ENCODE measurements around the gene LTBP2.

The LTBP2 gene

DNA sequence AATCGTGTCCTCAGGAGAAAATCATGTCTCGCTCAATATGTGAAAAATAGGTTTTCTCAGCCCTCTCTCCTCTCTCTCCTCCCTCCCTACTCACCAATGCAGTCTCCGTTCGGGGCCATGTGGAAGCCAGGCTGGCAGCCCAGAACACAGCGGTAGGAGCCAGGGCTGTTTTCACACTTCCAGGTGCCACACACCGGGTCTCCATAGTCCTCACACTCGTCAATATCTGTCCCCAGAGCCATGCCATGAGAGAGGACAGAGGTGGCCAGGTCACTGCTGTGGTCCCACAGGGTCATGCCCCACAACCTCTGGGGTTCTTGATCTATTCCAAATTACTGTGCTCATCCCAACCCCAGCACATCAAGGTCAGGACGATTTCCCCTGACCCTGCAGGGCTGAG lies 105.0 kb downstream of the LTBP2 start:
- no peak for DNase-seq (ENCODE audit: low read depth in 2 of 2)

DNA sequence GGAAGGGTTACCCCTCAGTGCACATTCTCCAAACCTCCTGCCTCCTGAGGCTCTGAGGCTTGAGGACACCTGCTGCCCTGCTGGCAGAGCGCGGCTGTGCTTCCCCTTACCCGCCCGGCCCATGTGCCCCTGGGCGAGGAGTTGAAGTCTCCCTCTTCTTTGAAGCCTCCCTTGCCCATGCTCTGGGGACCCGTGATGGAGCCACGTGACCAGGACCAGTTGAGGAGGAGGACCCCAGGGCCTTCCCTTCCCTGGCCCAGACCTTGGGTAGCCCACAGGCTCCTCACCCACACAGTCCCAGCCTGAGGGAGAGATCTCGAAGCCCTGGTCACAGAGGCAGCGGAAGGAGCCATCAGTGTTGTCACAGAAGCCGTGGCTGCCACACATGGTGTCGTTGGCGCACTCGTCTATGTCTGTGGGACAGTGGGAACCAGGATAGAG lies 105.6 kb downstream of the LTBP2 start:
- no peak for DNase-seq (ENCODE audit: low read depth in 2 of 2)

DNA sequence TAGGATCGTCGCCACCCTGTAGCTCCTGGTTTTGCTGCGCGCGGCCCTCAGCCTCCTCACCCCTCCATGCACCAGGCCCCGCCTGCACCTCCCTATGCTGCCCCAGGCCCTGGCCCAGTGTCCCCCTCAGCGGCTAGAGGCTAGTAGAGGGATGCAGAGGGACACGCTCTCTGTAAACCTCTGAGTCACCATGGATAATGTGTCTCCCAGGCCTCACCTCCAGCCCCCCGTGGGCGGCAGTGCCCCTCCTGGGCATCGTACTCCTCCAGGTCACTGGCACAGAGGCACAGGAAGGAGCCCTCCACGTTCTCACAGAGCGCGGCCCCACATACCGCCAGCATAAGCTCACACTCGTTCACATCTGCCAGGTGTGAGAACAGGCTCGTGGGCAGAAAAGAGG lies 106.2 kb downstream of the LTBP2 start:
- DNase-seq (ENCODE audit: low read depth in 2 of 2), result no peak

DNA sequence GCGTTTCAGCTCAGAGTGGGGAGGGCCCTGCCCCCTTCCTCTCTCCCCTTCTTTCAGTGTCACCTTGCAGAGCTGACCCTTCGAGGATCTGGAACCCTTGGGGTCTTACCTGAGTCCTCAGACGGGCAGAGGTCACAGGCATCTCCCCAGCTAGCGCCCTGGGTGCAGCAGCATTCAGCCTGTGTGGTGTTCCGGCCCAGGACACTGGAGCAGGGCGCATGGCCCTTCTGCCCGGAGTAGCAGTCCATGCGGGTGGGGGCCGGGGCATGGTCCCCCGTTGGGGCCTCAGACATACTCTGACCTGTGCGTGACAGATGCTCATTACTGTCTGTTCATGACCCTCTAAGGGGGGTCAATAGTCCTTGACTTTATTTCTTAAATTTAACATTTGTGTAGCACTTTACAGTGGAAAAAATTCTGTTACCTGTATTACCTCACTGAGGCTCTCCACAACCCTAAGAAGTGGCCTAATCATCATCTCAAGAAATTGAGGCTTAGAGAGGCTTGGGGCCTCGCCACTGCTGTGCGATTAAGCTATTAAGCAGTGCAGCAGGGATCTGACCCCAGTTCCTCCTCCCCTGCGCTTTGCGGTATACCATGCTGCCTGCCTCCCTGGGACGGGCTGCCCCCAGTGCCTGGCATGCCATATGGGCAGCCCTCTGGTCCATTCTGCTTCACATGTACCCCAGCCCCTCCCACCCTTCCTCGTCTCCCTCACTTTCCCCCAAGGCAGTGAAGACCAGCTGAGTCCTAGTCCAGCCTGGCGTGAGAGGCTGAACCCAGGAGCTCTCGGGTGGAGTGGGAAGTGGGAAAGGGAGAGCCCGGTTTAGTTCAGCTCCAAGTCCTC lies 106.9 kb downstream of the LTBP2 start:
- DNase-seq (ENCODE audit: low read depth in 2 of 2), result no peak

DNA sequence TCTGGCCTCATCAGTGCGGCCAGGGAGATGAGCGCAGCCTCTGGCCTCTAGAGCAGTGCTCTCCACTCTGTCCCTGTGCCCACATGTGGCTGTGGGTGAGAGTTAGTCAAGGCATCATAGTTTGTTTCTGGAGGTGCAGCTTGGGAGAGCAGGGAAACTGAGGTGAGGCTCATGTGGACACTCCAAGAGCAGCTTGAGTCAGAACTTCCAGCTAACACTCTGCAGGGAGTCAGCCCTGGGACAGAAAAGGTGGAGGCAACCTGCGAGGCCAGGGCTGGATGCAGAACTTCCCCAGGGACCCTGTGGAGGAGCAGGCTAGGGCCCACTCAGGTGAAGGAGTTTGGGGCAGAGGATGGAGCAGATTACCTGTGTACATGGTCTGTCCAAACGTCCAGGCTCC lies 107.6 kb downstream of the LTBP2 start:
- DNase-seq (ENCODE audit: low read depth in 2 of 2), result no peak

DNA sequence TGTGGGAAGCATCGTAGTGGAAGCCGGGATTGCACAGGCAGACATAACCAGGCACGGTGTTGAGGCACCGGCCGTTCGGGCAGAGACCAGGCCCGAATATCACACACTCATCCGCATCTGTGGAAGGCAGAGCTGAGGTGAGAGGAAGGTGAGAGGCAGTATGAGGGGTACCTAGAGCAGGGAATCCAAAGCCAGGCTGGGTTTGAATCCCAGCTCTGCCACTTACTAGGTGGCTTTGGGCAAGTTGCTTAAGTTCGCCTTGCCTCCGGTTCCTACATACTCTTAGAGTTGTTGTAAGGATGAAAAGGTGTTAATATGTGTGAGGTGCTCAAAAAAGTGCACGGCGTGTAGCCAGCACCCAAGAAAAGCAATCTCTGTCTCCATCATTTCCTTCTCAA lies 108.1 kb downstream of the LTBP2 start:
- DNase-seq (ENCODE audit: low read depth in 2 of 2), result no peak

DNA sequence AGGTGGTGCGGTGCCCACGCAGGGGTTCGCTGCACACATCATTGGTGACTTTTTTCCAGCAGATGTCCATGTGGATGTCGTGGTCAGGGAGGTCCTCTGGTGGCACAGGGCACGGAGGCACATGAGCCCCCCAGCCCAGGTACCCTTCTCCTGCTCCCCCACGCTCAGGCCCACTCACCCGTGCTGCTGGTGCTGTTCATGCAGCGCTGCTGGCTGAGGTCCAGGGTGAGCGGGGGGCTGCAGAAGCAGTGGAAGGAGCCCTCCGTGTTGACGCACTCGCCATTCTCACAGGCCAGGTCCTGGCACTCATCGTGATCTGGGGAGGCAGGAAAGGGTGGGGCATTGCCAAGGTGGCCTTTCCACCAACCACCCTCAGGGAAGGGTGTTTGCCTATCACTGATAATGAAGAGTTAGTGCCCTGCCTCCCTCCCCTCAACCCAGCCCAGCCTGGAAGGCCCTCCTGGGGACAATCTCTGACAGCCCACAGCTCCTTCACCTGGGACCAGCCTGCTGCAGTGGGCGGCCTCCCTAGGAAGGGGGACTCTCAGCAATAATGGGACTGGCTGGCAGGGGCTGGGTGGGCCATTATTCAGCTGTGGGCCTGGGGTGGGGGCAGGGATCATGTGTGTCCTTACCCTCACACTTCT lies 108.6 kb downstream of the LTBP2 start:
- DNase-seq (ENCODE audit: low read depth in 2 of 2), result no peak

DNA sequence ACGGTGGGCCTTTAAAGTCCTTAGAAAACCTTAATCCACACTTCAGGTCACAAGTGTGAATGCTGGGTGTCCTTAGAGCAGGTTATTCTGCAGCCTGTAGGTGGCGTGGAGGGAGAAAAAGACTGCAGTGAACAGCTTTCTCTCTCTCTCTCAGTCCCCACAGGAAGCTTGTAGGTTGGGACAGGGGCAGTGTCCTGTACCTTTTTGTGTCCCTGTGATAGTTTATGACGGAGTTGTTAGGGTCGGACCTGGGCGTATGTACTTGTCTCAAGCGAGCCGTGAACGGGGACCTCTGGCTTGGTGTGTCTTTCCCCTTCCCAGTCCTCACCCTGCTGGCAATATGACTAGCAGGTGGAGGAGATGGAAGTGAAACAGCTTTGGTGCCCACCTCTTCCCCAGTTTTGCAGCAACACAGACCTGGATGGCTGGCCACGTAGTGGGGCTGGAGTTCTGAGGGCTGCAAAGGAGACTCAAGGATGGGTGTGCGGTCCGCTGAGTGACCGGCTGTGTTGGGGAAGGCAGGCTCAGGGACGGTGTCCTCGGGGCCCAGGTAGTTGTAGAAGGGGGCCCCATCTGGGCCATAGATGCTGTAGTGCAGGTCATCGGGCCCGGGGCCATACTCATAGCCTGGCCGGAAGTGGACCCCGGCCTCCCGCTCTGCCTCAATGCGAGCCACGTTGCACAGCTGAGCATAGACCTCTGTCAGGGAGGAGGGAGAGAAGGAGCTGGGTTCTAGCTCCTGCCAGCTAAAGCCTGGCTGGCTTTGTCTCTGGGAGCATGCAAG lies 109.6 kb downstream of the LTBP2 start:
- no peak for DNase-seq (ENCODE audit: low read depth in 2 of 2)

DNA sequence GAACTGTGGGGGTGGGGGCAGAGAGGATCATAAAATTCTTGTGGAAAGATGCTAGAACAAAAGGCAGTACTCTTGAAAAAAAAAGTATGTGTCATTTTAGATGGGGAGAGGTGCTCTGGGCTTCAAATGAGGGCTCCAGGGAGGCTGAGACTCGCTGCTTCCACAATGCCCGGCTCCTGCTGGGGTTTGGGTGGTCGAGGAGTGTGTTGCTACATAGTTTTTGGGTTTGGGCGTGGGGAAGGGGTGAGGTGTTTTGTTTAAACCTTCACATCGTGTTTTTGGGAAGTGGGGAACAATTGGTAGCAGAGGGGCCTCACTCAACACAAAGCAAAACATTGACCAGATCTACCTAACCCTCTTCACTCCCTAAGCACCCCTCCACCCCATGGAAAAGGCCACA lies 110.3 kb downstream of the LTBP2 start:
- DNase-seq (ENCODE audit: low read depth in 2 of 2), result no peak

DNA sequence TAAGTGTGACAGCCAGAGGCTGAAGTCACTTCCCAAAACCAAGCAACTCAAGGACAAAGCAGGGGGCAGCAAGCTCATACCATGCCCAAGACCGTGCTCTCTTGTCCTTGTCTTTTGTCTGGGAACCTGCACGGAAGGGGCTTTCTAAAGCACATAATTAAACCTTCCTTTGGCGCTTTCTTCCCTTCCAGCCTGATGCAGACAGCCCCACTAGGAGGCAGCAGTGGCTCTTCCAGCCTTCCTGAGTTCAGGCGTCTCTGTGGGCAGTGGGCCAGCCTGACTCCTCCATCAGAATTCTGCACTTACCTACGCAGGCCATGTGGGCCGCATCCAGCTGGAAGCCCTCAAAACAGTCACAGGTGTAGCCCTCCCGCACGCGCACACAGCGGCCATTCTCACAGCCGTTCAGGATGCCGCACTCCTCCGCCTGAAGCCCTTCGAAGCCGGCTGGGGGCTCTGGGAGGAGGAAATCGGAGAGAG lies 110.9 kb downstream of the LTBP2 start:
- DNase-seq (ENCODE audit: low read depth in 2 of 2), result no peak

DNA sequence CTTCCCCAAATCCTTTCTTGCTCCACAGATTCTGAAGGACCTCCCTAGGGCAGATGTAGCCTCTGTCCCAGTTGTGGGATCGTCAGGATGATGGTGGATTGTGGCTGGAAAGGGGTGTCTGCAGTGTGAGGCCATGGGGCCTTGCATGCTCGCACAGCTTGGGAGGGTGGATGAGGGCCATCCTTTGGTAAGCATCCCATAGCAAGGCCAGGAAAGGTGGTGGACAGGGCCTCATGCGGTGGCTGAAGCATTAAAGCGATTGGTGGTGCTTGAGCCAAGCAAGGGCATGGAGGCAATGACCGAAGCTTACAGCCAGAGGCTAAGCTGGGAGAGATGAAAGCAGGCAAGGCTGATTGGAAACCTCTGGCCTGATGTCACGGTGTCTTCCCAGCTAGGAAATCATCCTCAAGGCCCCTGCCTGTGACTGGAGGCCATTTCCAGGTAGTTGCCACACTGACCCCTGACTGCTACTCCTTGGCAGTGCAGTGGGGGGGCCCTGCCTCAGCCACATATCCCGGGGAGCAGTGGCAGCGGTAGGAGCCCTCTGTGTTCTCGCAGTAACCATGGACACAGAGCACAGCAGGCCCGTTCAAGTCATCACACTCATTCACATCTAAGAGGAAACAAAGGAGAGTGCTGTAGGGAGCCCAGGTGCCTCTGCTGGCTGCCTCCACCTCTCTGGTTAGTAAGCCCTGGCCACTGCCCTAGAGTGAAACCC lies 111.5 kb downstream of the LTBP2 start:
- no peak for DNase-seq (ENCODE audit: low read depth in 2 of 2)

DNA sequence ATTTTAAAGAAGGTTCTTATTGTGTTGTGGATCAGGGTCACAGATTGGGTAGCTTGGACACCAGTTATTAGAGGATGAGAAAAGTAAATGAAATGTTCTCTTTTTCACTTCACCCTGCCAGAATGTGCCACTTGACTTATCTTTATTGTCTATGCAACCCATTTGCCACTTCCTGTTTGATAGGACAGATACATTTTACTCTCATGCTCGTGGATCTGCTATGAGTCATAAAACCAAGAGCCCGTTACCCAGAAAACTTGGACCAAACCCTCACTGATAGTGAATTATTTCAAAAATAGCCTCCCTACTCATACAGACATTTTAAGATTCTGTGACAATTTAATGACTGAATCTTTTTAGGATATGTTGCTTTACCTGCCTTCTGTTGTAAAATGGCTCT lies 116.7 kb downstream of the LTBP2 start:
- no peak for DNase-seq (ENCODE audit: low read depth in 2 of 2)

DNA sequence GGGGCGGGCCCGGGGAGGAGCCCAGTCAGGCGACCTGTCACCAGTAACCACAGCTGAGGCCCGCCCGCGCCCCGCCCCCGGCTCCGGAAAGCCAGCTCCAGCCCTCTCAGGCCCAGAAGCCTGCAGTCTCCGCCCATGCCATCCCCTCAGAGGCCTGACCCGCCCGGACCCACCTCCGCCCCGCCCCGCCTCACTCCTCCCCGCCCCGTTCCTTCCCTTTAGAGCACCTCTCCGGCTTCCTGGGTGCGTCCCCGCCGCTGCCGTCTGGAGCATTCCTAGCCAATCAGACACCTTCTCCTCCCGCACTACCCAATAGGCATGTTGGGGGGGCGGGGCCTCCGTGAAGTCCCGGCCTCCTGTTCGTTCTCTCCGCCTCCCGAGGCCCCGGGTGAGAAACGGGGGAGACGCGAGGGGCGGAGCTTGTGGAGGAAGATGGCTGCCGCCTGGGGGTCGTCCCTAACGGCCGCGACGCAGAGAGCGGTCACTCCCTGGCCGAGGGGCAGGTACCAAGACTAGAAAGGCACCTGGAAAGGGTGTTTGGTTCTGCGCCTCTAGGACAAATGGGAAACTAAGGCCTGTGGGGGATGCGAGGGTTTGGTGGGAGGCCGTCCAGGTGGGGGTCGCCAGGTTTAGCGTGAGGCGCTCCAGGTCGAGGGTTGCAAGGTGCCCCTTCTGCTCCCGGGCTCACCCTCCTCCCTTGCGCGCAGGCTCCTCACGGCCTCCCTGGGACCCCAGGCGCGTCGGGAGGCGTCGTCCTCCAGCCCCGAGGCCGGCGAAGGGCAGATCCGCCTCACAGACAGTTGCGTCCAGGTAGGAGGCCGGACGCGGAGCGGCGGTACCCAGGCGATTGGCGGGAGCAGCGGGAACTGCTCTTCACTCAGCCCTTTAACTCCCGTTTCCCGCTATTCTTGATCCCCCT lies 118.4 kb downstream of the LTBP2 start, which contains the start of gene ISCA2:
TSS of gene ISCA2 (plus strand) at position 423 of the 919 bp plus-strand sequence. CDS start at position 433, 10 bp downstream.
- peak; percentile 100 for DNase-seq (ENCODE audit: low read depth in 2 of 2)

DNA sequence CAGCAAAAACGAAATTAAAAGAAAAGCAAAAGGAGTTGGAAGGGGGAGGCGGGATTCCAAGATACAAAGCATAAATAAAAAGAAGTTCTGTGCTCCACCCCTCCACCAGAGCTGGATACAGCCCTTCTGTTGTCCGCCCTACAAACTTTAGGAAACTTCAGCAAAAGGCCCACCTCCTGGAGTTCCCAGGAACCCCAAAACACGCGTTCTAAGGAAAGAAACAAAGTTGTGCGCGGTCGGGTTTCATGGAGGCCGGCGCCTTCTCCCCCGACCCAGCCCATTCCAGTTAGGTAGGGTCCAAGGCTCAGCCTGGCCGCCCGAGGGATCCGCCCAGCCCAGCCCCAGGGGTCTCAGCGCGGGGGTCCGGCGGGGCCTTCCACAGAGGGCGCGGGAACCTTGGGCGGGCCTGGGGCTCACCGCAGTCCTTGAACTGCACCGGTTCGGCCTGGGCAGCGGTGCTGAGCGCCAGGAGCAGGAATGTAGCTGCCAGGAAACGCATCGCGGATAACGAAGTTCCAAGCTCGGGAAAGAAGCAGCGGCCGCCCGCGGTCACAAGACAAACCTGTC lies 119.2 kb downstream of the LTBP2 start, which contains the start of gene NPC2:
TSS of gene NPC2 (minus strand) at position 530 of the 567 bp plus-strand sequence. CDS start at position 499, 31 bp downstream.
- DNase-seq (ENCODE audit: low read depth in 2 of 2), result no peak

DNA sequence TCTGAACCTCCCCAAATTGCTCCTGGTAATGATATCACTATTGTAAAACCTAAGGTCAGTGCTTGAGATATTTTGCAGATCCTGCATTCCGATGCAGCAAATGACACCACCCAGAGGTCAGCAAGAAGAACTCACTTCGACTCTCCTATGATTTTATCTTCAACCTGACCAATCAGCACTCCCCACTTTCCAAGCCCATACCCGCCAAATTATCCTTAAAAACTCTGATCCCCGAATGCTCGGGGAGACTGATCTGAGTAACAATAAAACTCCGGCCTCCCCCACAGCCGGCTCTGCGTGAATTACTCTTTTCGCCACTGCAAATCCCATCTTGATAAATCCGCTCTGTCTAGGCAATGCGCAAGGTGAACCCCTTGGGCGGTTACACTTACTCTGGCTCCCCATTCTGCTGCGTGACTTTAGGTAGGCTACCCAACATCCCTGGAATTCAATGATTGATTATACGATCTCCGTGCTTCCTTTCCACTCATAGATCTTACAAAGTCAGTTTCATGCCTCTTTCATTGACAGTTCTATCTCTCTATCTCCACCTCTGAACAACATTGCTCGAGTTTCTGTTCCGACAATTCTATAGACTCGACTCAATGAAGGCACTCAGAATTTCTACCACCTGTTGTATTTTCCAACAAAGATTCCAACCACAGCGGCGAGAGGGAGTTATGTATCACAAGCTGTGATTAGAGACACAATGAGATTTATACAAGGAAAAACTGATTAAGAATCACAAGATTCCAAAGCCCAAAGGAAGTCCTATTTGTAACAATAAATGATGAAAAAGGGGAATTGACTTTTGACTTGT lies 119.9 kb downstream of the LTBP2 start:
- DNase-seq (ENCODE audit: low read depth in 2 of 2), result no peak

DNA sequence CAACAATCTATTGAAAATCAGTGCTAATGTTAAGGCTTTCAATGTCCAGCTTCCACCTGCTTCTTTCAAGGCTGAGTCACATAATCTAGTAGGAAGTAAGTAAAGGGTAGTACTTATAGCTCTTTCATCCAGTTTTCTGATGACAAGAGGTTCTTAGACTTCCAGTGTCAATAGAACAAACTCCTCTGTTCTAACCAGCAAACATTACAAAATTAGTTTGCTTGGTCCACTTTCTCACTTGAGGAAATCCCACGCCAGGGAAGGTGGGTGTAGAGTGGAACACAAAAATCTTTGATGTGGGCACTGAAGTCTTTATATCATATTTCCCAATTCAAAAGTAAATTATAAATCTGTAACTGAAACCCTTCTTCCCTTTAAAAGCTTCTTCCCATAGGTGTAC lies 121.6 kb downstream of the LTBP2 start:
- DNase-seq (ENCODE audit: low read depth in 2 of 2), result no peak

DNA sequence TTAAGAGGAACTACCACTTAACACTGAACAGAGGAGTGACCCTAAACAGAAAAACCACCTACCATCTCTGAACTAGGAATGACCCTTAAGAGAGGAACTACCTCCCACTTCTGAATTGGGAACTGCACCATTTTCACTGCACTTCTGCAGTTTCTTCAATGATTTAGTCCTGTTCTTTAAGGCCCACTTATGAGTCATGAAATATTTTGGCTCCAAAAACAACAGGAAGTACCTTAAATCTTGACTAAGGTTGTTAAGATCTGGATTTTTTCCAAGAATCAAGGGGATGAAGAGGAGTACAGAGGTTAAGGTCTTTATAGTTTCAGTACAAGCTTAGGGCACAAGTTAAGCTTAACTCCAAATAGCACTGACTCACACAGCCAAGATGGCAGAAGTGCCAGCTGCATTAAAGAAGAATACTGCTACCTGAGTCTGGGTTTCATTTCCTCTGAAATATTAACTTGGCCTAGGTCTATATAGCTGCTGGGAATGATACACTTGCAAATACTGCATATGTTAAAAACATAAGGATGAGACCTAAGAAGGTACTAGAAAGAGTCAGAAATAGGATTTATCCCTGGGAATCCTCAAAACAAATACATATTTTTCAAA lies 123.1 kb downstream of the LTBP2 start:
- no peak for DNase-seq (ENCODE audit: low read depth in 2 of 2)

DNA sequence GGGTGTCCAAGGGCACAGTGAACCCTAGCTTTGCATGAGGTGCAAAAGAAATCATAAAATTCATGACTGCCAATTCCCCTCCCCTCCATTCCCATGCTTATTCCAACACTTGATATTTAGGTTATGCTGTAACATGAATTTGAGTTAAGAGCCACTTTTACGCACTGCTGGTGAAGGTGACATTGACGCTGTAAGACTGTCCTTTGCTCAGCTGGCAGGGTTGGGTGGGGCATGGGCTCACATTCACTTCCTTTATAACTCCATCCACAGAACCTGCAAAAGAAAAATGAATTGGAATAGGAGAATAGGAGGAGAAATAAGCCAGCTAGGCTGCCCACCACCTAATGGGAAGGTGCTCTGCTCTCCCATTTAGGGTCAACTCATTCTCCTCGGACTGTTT lies 125.9 kb downstream of the LTBP2 start:
- DNase-seq (ENCODE audit: low read depth in 2 of 2), result no peak

DNA sequence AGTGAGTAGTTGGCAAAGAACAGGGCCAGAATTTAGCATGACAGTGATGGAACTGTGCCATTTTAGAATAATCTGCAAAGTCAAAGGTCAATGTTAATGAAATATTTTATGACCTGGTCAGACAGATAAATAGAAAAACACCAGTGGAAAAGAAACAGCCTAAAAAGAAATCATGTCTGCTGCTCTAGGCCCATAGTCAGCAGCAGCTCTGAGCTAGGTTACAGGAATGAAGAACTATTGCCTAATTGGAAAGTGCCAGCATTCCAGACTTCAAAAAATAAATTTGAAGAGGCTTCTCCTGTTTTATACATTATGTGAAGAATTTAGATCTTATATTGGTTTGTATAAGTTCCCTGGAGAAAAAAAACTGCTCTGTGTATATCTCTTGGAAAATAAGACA lies 128.7 kb downstream of the LTBP2 start:
- DNase-seq (ENCODE audit: low read depth in 2 of 2), result no peak
